HG03558 (cell line): ENCODE results near the gene NTM.

ENCODE experiments used
- ATAC-seq: cut with Tn5 transposase; IDR thresholded peaks from one replicate; pipeline ENCODE4 v1.9.1; 2021; ENCODE audit warnings: moderate number of reproducible peaks; ENCODE audit not compliant: unreplicated experiment; ENCODE audit errors: extremely low read depth

Gene NTM

GRCh38 chr11:131458421-131458820, 88.0 kb downstream of the NTM start:
- ATAC-seq, result no peak

GRCh38 chr11:131460931-131461330, 90.5 kb downstream of the NTM start:
- no peak for ATAC-seq

GRCh38 chr11:131462622-131463021, 92.2 kb downstream of the NTM start:
- ATAC-seq, result no peak

- no peak for ATAC-seq
Measured at GRCh38 chr11:131463162-131463561, 92.7 kb downstream of the NTM start.

GRCh38 chr11:131463649-131464425, 93.4 kb downstream of the NTM start:
- ATAC-seq, result no peak

GRCh38 chr11:131464461-131464860, 94.0 kb downstream of the NTM start:
- no peak for ATAC-seq

- ATAC-seq, result no peak
Measured at GRCh38 chr11:131465039-131465438, 94.6 kb downstream of the NTM start.

GRCh38 chr11:131465746-131466145, 95.3 kb downstream of the NTM start:
- ATAC-seq, result no peak

GRCh38 chr11:131467645-131468394, 97.4 kb downstream of the NTM start:
- no peak for ATAC-seq

- no peak for ATAC-seq
Measured at GRCh38 chr11:131468565-131468964, 98.2 kb downstream of the NTM start.

GRCh38 chr11:131470216-131470925, 100.0 kb downstream of the NTM start:
- no peak for ATAC-seq

GRCh38 chr11:131471976-131472375, 101.6 kb downstream of the NTM start:
- ATAC-seq, result no peak

GRCh38 chr11:131474947-131475346, 104.5 kb downstream of the NTM start:
- no peak for ATAC-seq

- ATAC-seq, result no peak
Measured at GRCh38 chr11:131476266-131476665, 105.9 kb downstream of the NTM start.

GRCh38 chr11:131478341-131478740, 107.9 kb downstream of the NTM start:
- no peak for ATAC-seq

- no peak for ATAC-seq
Measured at GRCh38 chr11:131481303-131481702, 110.9 kb downstream of the NTM start.

GRCh38 chr11:131481971-131482370, 111.6 kb downstream of the NTM start:
- no peak for ATAC-seq

GRCh38 chr11:131483453-131483852, 113.0 kb downstream of the NTM start:
- no peak for ATAC-seq

GRCh38 chr11:131483877-131484276, 113.5 kb downstream of the NTM start:
- ATAC-seq, result no peak

GRCh38 chr11:131486100-131486499, 115.7 kb downstream of the NTM start:
- no peak for ATAC-seq
